Uterus (tissue), 2 donors: ENCODE results near the gene LETM1.

Experiments used
- CTCF ChIP-seq, 4 experiments: fragments of 200-600 bp in 2 of 4; fragments of 450-650 bp in 2 of 4; sonication (generic) in 2 of 4; IDR thresholded peaks; one replicate each; pipeline ENCODE4 v1.5.1; 2016 to 2019; ENCODE audit warnings: antibody characterized with exemption in 4 of 4, mild to moderate bottlenecking in 2 of 4, moderate library complexity in 1 of 4
- POLR2A ChIP-seq, 2 donors: fragments of 450-650 bp; IDR thresholded peaks; one replicate each; pipeline ENCODE4 v1.6.1; 2016; ENCODE audit warnings: antibody characterized with exemption in 2 of 2, mild to moderate bottlenecking in 1 of 2, moderate library complexity in 1 of 2

DNA sequence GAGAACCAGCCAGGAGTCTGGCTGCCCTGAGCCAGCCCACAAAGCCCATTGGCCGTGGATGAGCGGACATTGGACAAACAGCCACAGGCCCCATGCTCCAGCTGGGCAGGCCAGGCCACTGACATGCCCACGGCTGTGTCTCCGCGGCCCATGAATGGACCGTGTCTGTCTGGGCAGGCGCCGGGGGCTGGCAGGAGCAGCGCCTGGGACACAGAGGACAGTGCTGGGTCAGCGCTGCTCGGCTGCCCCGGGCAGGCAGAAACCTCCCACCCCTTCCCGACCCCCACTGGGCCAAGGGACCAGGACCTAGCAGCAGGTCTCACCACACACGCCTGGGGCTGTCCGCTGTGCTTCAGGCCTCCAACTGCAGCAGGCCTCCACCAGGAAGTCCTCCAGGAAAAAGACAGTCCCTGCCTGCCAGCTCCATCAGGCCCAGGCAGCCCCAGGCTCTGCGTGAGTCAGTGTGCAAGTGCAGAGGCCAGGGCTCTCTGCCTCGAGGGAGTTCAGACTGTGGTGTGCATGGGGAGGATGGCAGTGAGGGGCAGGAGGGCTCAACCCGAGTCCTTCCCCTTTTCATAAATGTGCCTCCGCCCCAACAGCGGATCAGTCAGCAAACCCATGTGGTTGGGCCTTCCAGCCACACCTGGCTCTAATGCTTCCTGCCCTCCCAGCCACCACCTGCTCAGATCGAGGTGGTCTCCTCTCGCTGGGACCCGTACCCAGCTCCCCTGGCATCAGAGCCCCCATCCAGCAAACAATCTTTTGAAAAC, 80.0 kb downstream of the LETM1 start:
- TF ChIP-seq POLR2A (IDR thresholded peaks at IDR 0.05) = no peak
- no peak for TF ChIP-seq CTCF (IDR thresholded peaks at IDR 0.05)
